GM12891 (cell line): ENCODE measurements around the gene GLB1L3.

Source experiments
- PAX5 ChIP-seq: IDR thresholded peaks from 2 replicates; pipeline ENCODE4 v1.6.1; 2011; ENCODE audit warnings: low read length, moderate library complexity, mild to moderate bottlenecking; ENCODE audit not compliant: insufficient read depth, severe bottlenecking
- POLR2A ChIP-seq: IDR thresholded peaks from 2 replicates; pipeline ENCODE4 v1.6.1; 2011; ENCODE audit warnings: low read depth, low read length, control low read depth
- POLR2AphosphoS5 ChIP-seq: IDR thresholded peaks from 2 replicates; pipeline ENCODE4 v1.6.1; 2011; ENCODE audit warnings: low read depth, low read length, control low read depth
- POU2F2 ChIP-seq: IDR thresholded peaks from 2 replicates; pipeline ENCODE4 v1.6.1; 2011; ENCODE audit warnings: low read depth, mild to moderate bottlenecking, control low read depth, low read length, moderate library complexity
- SPI1 ChIP-seq: IDR thresholded peaks from 2 replicates; pipeline ENCODE4 v1.6.1; 2011; ENCODE audit warnings: low read depth, low read length, control low read depth
- TAF1 ChIP-seq: IDR thresholded peaks from 2 replicates; pipeline ENCODE4 v1.6.1; 2011; ENCODE audit warnings: low read depth, low read length, control low read depth

DNA sequence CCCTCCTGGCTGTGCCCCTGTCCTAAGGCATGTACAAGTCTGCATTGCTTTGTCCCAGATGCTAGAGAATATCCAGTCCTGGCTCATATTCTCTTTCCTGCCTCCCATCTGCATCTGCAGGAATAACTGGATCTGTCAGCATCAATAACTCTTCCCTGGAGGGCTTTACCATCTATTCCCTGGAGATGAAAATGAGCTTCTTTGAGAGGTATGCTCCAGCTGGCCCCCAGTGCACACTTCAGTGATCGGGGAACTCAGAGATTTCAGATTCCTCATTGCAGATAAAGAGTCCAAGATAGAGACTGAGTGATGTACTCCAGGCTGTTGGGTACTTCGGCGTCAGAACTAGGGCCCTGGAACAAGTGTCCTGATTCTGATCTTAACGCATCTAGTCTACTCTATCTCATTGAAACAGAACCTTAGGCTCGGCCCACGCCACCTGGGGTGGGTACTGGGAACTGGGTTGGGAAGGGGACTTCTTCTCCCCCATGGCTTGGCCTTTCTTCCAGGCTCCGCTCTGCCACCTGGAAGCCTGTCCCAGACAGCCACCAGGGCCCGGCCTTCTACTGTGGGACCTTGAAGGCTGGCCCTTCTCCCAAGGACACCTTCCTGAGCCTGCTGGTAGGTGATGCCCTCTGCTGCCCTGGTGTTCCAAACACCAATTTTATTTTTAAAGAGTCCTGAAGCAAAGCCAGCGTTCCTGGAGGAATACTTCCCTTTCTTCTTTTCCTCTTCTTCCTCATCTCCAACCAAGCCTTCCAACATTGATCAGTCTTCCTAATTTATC lies 37.8 kb downstream of the GLB1L3 start:
- TF ChIP-seq PAX5 = no peak
- no peak for TF ChIP-seq POLR2A
- TF ChIP-seq POLR2AphosphoS5 = no peak
- no peak for TF ChIP-seq TAF1
- TF ChIP-seq SPI1 = no peak
- no peak for TF ChIP-seq POU2F2
